HG03520 (cell line): ENCODE data around the gene RGPD6.
A peak's percentile ranks its signal among the peaks of the same experiment; 100 is the strongest.
"Not testable (repeated sequence)": the region's sequence is repeated elsewhere in the genome, so short reads cannot be mapped to it uniquely, and the experiment has no call there.

Experiments
- ATAC-seq: cut with Tn5 transposase; IDR thresholded peaks from one replicate; pipeline ENCODE4 v1.9.1; 2021; ENCODE audit warnings: mild to moderate bottlenecking, moderate library complexity; ENCODE audit not compliant: unreplicated experiment

RGPD6 gene

GRCh38 chr2:110576763-110577416 lies at the start of gene RGPD6:
Gene RGPD6, minus strand, starts transcription at chr2:110577222. Its CDS starts 198 bp downstream, at chr2:110577024.
- ATAC-seq: peak; percentile 98

DNA sequence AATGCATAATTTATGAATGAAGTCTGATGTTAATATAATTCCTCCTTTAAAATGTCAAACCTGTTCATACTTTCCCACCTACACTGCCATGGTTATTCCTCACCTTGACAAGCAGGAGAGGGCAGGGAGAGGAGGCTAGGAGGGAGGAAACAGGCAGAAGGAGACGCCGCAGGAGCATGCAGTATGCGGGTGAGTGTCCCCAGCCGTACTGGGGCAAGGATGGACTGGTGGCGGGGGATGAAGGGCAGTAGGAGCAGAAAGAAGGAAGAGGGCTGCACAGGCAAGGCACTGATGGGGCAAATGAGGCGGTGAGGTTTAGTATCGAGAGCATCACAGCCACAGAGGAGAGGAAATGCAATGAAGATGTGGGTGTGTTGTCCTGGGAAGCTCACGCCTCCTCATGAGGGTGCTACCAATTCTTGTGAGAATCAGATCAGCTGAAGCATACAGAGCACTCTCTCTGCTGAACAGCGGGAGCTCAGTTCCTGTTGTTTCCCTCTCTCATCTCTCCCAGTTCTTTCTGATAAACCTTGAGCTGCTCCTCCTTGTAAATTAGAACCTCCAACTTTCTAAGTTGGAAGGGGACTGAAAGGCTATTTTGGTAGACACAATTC lies 42.4 kb upstream of the RGPD6 start:
- not testable (repeated sequence) for ATAC-seq

GRCh38 chr2:110613927-110614326 lies 36.9 kb upstream of the RGPD6 start:
- ATAC-seq: not testable (repeated sequence)

- ATAC-seq: not testable (repeated sequence)
These were observed 33.7 kb upstream of the RGPD6 start for GRCh38 chr2:110610613-110611250.

GRCh38 chr2:110609843-110610612 lies 33.0 kb upstream of the RGPD6 start:
- ATAC-seq: not testable (repeated sequence)

- not testable (repeated sequence) for ATAC-seq
These were observed 31.9 kb upstream of the RGPD6 start for GRCh38 chr2:110608788-110609502.

GRCh38 chr2:110605057-110605456 lies 28.0 kb upstream of the RGPD6 start:
- ATAC-seq: not testable (repeated sequence)

DNA sequence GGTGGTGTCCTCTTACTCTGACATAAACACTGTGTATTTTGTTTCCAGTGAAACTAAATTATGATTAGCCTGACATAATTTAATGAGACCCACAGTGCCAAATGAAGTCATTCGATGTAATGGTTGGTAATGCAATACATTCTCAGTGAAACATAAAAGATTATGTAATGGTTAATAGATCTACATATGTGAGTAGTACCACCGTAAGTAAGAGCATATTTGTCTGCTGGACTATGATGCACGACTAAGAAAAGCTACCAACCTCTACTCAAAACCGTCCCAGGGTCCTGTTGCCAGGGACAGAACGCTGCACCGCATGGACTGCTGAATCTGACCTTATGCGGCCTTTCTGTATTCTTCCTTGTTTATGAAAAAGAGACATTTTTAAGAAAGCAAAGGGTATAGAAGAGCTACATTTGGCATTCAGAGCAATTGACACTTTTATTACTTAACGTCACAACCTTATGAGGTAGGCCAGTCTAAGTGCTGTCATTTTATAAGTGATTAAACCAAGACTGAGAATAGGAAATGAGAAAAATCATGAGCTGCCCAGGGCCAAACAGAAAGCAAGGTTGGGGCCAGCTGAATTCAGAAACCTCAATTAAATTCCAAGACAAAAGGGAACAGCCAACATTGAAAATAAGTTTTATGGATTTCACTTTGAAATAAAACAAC lies 27.0 kb upstream of the RGPD6 start:
- ATAC-seq: not testable (repeated sequence)

GRCh38 chr2:110602139-110602538 lies 25.1 kb upstream of the RGPD6 start:
- not testable (repeated sequence) for ATAC-seq

DNA sequence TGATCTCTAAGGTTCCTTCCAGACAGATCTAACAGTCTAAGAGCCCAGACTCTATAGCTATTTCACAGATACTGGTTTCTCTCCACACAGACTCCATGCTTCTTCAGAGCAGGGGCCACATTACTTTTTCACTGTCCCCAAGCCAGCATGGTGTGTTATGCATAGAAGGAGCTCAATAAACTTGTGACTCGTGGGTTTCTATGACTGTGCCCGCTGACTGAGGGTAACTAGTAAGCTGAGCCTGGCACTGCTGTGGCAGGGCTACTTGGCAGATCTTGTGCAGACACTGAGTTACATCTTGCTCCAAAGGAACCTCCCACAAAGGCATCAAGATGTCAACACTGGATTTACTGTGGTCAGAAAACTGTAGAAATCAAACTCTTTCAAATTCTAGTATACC lies 15.0 kb upstream of the RGPD6 start:
- not testable (repeated sequence) for ATAC-seq

DNA sequence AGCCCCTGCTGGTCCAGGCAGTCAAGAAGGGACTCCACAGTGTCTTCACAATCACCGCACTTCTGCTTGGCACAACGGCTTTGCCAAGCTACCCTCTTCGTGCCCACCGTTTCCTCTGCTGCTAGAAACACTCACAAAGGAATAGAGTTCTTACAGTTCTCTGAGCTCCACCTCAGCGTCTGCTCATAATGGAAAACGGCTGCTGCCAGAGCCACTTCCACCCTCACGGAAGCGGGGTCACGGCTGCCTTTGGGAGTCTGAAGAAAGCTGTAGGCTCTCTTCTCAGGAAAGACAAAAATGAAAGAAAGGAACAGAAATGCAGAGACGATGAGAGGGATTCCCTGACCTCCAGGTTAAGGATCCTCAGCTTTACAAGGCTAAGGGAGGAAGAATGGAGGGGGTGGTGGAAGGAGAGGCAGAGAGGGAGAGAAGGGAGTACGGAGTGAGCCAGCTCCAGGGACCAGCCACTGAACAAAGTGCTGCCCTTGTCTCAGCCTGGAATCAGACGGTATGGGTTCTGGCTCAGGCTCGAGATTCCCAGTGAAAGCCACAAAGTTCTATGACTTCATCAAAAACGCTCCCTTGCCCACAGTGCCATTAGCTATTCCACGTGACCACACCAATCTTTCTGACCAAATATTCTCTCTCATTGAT lies 12.8 kb upstream of the RGPD6 start:
- ATAC-seq: not testable (repeated sequence)

- ATAC-seq: not testable (repeated sequence)
These were observed 11.5 kb upstream of the RGPD6 start for GRCh38 chr2:110588520-110588919.

DNA sequence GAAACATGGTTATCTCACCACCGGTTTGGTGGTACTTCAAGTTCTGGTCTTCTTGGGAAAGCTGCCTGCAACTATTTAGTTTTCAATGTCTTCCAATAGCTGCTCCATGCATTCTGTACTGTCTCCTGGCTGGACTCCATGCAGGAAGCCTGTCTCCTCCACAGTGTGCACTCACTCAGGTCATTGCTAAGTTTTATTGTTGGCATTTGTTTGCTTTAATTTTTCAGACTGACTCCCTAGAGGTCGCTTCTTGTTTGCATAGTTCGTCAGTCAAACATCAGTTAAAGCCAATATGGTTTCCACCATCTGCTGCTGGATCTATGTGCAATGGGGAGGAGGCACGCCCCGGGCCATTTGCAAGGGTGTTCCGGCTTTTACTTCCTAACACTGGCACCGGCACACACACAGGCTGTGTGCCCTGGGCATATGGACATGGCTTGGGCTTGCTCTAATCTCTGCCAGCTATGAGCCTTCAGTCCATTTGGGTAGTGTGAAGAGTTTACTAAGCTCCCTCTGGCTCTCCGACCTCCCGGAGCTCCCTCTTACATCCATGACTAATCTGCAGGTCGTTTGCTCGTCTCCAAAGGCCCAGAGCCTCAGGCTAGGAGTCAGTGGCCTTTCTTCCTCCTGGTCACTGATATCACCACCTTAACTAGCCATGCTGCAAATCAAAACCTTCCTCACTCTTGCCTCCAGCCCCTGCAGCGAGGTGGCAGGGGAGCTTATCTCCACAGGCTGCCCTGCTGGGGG lies 2.4 kb upstream of the RGPD6 start:
- not testable (repeated sequence) for ATAC-seq

GRCh38 chr2:110578429-110578828 lies 1.4 kb upstream of the RGPD6 start:
- ATAC-seq: not testable (repeated sequence)

DNA sequence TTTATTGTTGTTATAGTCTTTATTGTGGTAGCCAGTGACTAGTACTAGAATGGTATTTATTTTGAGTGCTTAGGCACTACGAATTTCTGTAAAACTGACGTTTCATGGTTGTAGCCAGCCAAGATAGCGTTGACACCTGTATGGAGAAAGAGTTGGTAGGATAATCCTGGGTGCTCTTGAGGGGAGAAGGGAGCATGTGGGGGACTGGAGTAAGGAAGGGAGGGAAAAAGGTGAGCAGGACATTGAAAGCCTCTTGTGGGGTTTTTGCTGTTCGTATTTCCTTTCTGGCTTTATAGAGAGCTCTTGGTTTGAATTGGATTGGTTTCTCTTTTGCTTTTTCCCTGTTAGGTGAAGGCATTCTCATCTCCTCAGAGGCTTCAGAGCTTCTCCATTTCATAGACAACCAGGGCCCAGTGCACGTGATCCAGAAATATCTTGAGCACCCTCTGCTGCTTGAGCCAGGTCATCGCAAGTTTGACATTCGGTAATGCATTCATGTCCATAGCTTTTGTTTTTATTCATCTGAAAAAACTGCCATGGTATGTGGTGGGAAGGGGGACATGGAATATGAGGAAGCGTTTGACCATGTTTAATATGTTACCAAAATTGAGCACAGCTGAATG lies 77.2 kb downstream of the RGPD6 start:
- peak; percentile 71 for ATAC-seq

DNA sequence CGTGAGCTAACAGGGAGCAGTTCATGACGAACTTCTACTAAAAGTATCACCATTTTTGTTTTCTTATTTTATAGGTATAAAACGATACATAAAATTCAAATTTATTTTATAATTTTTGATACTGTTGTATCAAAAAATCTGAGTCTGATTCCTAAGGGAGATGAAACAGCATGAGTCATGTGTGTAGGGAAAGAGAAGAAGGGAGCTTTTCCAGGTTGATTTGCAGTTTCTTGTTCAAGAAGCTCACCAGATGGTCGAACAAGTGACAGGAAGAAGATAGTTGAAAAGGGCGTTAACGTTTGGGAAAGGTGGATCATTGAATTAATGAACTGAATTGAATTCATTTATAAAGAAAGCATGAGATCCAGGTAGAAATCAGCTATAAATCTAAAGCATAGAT lies 81.0 kb downstream of the RGPD6 start:
- not testable (repeated sequence) for ATAC-seq

DNA sequence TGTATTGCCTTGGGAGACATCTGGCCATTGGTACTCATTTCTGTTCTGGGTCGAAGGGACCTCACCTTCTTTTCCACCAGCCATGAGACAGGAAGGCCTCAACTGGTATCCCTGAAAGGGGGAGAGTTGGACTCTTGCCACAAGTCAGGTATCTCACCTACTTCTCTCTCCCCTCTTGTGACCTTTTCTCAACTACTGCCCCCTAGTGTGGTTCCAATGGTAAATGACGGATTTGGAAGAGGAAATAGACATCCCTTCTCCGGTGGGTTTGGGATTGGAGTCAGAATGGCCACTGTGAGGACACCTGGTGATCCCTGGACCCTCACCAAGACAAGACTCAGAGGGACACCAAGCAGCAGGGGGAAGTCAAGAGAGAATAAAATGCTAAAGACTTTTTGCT lies 82.5 kb downstream of the RGPD6 start:
- ATAC-seq: not testable (repeated sequence)

- not testable (repeated sequence) for ATAC-seq
These were observed 88.0 kb downstream of the RGPD6 start for GRCh38 chr2:110488991-110489390.
